Measurements from ENCODE around the gene PLCB1.

The PLCB1 gene

DNA sequence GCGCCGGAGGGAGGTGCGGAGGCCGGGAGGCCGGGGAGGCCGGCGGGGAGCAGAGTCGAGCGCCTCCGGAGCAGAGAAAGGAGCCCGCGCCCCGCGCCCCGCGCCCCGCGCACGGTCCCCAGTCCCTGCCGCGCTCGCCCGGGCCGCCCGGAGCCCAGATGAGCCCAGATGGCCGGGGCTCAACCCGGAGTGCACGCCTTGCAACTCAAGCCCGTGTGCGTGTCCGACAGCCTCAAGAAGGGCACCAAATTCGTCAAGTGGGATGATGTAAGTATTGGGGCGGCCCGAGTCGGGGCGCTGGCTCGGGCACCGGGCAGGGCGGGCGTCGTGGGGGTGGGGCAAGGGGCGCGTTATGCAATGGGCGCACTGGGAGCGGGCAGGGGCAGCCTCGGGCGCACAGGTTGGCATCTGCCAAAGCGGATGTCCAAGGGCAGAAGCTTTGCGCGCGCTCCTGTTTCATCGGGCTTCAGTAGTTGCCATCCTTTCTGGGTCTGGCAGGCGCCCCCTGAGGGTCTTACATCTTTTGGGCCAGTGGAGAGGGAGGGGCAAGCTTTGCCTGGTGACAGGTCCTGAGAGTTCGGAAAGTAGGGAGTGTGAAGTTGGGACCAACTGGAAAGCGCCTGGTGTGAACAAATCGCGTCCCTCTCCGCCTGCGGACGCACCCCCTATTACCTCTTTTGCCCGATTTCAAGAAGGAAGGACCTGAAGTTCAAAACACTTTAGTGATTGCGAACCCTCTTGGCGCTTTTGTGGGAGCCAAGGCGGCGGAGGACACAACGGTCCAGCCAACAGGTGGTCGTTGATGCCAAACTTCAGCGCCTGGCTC is 631 bp downstream of the PLCB1 start:
- no peaks in the 10 kb centered on the region for H3K36me3 ChIP-seq
- TF ChIP-seq, protein P1, sequence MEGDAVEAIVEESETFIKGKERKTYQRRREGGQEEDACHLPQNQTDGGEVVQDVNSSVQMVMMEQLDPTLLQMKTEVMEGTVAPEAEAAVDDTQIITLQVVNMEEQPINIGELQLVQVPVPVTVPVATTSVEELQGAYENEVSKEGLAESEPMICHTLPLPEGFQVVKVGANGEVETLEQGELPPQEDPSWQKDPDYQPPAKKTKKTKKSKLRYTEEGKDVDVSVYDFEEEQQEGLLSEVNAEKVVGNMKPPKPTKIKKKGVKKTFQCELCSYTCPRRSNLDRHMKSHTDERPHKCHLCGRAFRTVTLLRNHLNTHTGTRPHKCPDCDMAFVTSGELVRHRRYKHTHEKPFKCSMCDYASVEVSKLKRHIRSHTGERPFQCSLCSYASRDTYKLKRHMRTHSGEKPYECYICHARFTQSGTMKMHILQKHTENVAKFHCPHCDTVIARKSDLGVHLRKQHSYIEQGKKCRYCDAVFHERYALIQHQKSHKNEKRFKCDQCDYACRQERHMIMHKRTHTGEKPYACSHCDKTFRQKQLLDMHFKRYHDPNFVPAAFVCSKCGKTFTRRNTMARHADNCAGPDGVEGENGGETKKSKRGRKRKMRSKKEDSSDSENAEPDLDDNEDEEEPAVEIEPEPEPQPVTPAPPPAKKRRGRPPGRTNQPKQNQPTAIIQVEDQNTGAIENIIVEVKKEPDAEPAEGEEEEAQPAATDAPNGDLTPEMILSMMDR (IDR thresholded peaks at IDR 0.05), result no peak
- H3K9me3 ChIP-seq, result no peaks in the 10 kb centered on the region
- peaks cover 43% of the 10 kb centered on the region for H3K27me3 ChIP-seq
- peak overlapping the region; percentile 59 to 70 for H3K4me3 ChIP-seq (ENCODE audit: low read depth in 1 of 2, low read length in 1 of 2)
- H3K27ac ChIP-seq, result peak overlapping the region; percentile 52
- peaks cover 32 to 46% of the 10 kb centered on the region in 2 experiments for H3K4me1 ChIP-seq (ENCODE audit: control insufficient read depth in 1 of 2, insufficient read depth in 1 of 2, low read depth in 1 of 2, low read length in 1 of 2)

DNA sequence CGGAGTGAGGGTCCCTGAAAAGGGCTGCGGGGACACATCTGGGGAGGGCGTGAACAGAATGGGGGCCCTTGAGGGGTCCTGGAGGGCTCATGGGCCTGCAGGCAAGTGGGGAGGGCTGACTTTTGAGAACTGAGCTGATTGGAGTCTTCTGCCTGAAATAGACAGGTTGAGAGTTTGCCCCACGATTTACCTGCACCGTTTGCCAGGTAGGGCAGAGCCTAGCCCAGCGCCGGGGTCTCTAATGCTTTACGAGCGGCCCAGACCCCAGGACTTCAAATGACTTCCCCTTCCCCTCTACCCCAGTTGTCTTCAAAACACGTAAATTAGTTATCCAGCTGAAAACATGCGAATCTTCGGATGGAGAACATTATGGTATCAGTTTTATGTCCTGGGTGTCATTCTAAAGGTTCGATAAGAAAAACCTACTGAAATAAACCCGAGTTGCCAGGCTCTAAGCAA is 1.3 kb downstream of the PLCB1 start:
- Histone ChIP-seq H3K4me1 (ENCODE audit: control insufficient read depth in 1 of 2, insufficient read depth in 1 of 2, low read depth in 1 of 2, low read length in 1 of 2) (peaks cover 32 to 46% of the 10 kb centered on the region in 2 experiments), H3K4me3 (ENCODE audit: low read depth in 1 of 2, low read length in 1 of 2) (peak overlapping the region; percentile 59 to 70), H3K9me3 (no peaks in the 10 kb centered on the region), H3K27me3 (peaks cover 43% of the 10 kb centered on the region), H3K27ac (no peak overlapping the region), H3K36me3 (no peaks in the 10 kb centered on the region)
- TF ChIP-seq, protein P1 (IDR thresholded peaks at IDR 0.05), result no peak

DNA sequence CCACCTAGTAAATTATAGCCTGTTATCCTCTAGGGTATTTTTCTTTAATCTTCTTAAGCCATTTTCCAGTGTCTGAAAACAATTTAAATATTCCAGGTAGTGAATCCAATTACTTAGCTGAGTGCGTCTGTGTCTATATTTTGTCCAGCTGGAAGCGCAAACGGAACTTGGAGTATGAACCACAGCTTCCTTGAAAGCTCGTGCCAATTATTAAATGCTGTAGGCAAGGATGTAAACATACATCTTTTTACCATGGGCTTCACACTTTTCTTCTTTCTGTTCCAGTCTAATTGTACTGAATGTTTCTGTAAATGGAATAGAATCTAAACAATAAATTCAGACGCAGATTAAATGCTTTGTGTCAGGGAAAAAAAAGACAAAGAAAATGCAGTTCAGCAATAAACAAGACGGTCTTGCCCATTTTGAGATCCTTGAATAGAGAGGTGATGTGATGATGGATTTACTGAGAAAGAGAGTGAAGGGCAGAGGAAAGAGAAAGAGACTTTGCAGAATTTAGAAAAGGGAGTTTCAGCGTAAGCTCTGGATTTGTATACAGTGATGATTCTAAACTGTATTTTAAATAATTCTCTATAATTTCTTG is 1.9 kb downstream of the PLCB1 start:
- Histone ChIP-seq H3K9me3 (no peaks in the 10 kb centered on the region), H3K27me3 (peaks cover 43% of the 10 kb centered on the region), H3K4me1 (ENCODE audit: control insufficient read depth in 1 of 2, insufficient read depth in 1 of 2, low read depth in 1 of 2, low read length in 1 of 2) (peaks cover 32 to 46% of the 10 kb centered on the region in 2 experiments), H3K36me3 (no peaks in the 10 kb centered on the region), H3K27ac (no peak overlapping the region), H3K4me3 (ENCODE audit: low read depth in 1 of 2, low read length in 1 of 2) (no peak overlapping the region)
- TF ChIP-seq, protein P1 (IDR thresholded peaks at IDR 0.05), result no peak

DNA sequence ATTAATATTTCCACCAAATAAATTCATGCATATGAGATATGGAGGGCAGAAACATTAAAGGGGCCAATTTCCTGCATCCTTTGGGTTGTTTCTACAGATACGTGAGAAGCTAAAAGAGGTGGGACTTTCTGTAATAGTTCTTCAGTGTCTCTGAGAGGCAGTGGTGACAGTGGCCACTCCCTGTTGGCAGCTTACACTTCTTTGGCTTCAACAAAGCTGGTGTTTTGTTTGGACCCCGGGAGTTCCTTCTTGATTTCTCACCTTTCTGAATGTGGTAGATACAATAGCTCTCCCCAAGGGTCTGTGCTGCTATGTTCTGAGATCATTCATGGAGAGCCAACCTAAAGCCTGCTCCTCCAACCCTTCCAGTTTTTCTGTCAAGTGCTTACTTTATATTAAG is 7.8 kb downstream of the PLCB1 start:
- TF ChIP-seq, protein P1 (IDR thresholded peaks at IDR 0.05), result no peak
- no peaks in the 10 kb centered on the region for H3K9me3 ChIP-seq
- H3K27me3 ChIP-seq, result peaks cover 16% of the 10 kb centered on the region

DNA sequence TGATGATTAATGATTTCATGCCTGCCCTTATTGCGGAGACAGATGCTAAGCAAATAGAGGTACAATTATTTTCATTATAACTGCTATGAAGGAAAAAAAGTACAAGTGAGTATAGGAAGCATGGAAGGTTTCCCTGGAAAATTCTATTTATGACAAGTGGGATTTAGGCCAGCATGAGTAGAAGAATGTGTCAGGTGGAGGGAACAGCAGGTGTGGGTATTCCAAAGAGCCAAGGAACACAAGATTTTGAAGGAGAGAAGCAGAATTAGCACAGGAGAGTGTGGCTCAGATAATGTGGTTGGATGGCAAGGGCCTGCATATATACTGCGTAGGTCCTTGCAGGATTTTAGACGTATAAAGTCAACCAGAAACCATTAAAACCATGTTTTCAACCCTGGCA is 11.4 kb downstream of the PLCB1 start:
- Histone ChIP-seq H3K4me3 (ENCODE audit: low read depth in 1 of 2, low read length in 1 of 2) (no peak overlapping the region), H3K9me3 (no peaks in the 10 kb centered on the region), H3K4me1 (ENCODE audit: control insufficient read depth in 1 of 2, insufficient read depth in 1 of 2, low read depth in 1 of 2, low read length in 1 of 2) (peaks cover 6 to 10% of the 10 kb centered on the region in 2 experiments), H3K27me3 (peaks cover 16% of the 10 kb centered on the region), H3K36me3 (no peaks in the 10 kb centered on the region), H3K27ac (no peak overlapping the region)
- TF ChIP-seq, protein P1 (IDR thresholded peaks at IDR 0.05), result no peak

More for the DNA sequence above, 7.8 kb downstream of the PLCB1 start:
- Histone ChIP-seq H3K27ac (no peak overlapping the region), H3K36me3 (no peaks in the 10 kb centered on the region), H3K4me3 (ENCODE audit: low read depth in 1 of 2, low read length in 1 of 2) (no peak overlapping the region), H3K4me1 (ENCODE audit: control insufficient read depth in 1 of 2, insufficient read depth in 1 of 2, low read depth in 1 of 2, low read length in 1 of 2) (peaks cover 14 to 21% of the 10 kb centered on the region in 2 experiments)

All from neutrophil (primary cell).